NT2/D1 (cell line): ENCODE measurements around the gene PTGR1.
"Not testable (repeated sequence)": the region's sequence is repeated elsewhere in the genome, so short reads cannot be mapped to it uniquely, and the experiment has no call there.

Experiments used
- DNase-seq: peaks from one replicate; pipeline ENCODE4 v3.0.0-alpha.2; 2011; ENCODE audit warnings: low read depth, low spot score
- H3K27me3 ChIP-seq: 2 replicates; pipeline ENCODE4 v1.6.0; 2011; ENCODE audit warnings: mild to moderate bottlenecking; ENCODE audit not compliant: insufficient read length, insufficient read depth
- H3K36me3 ChIP-seq: 2 replicates; pipeline ENCODE4 v1.6.1; 2011; ENCODE audit warnings: mild to moderate bottlenecking, low read length, mixed read lengths; ENCODE audit not compliant: insufficient read depth, insufficient read length
- H3K4me1 ChIP-seq: 2 replicates; pipeline ENCODE4 v1.5.1; 2011; ENCODE audit not compliant: insufficient read depth, insufficient read length
- H3K4me3 ChIP-seq: 2 replicates; pipeline ENCODE4 v1.5.1; 2011; ENCODE audit warnings: low read depth; ENCODE audit not compliant: insufficient read length
- H3K9ac ChIP-seq: 2 replicates; pipeline ENCODE4 v1.6.0; 2011; ENCODE audit warnings: low read depth; ENCODE audit not compliant: insufficient read length
- H3K9me3 ChIP-seq: 2 replicates; pipeline ENCODE4 v1.5.1; 2011; ENCODE audit warnings: mild to moderate bottlenecking, low read length; ENCODE audit not compliant: insufficient read depth
- SUZ12 ChIP-seq: IDR thresholded peaks from 2 replicates; pipeline ENCODE4 v1.6.1; 2011; ENCODE audit not compliant: insufficient read length, insufficient read depth; ENCODE audit errors: extremely low read depth
- YY1 ChIP-seq: IDR thresholded peaks from 2 replicates; pipeline ENCODE4 v1.6.1; 2011; ENCODE audit not compliant: insufficient read length, insufficient read depth
- ZNF274 ChIP-seq: IDR thresholded peaks from 2 replicates; pipeline ENCODE4 v1.6.1; 2011; ENCODE audit warnings: mild to moderate bottlenecking, low read depth, low read length

PTGR1 gene

DNA sequence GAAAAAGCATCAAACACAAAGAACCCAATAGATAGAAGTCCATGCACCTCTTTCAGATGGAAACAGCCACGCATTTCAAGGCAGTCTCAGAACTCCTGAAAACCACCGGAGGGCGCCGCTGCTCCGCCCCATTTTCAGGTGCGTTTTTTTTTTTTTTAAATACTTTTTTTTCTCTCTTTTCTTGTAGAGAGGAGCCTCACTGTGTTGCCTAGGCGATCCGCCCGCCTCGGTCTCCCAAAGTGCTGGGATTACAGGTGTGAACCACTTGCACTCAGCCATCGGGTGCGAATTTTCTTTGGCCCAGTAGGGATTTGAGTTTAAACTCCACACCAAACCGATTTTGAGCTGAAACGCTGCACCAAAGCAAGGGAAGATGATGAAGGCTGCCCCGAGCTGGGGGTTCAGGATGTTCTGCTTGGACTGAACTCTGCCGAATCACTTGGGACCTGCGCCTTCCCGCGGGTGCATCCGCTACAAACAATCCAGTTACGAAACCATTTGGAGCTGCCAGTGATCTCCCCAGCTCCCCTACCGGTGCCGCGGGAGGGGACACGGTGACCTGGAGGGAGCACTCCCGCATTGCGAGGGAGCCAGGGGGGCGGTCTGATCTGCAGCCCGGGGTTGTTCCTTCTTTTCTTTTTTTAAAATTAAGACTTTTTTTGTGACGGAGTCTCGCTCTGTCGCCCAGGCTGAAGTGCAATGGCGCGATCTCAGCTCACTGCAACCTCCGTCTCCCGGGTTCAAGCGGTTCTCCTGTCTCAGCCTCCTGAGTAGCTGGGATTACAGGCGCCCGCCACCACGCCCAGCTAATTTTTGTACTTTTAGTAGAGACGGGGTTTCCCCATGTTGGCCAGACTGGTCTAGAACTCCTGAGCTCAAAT, 1.4 kb downstream of the PTGR1 start:
- Histone ChIP-seq H3K27me3 (no peaks in the 10 kb centered on the region), H3K9ac (peak overlapping the region; percentile 87), H3K9me3 (no peaks in the 10 kb centered on the region), H3K4me1 (no peaks in the 10 kb centered on the region), H3K4me3 (peak overlapping the region; percentile 74), H3K36me3 (peaks cover 38% of the 10 kb centered on the region)
- peak; percentile 85 for DNase-seq
- TF ChIP-seq ZNF274 (no peak), YY1 (no peak), SUZ12 (no peak)

DNA sequence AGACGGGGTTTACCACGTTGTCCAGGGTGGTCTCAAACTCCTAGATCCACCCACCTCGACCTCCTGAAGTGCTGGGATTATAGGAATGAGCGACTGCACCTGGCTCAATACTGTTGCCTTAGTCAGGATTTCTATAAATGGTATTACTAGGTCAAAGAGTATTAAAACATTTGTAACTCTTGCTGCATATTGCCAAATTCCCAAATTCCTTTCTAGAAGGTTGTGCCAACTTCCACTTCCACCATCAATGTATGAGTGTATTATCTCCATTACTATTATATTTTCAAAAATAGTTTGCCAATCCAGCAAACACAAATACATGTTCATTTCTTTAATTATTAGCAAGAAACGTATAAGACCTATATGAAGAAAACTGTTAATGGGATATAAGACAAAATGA, 10.6 kb downstream of the PTGR1 start:
- no peak for TF ChIP-seq YY1
- TF ChIP-seq SUZ12: no peak
- no peak for TF ChIP-seq ZNF274
- Histone ChIP-seq H3K4me3 (no peak overlapping the region), H3K27me3 (no peaks in the 10 kb centered on the region), H3K4me1 (no peaks in the 10 kb centered on the region), H3K9me3 (no peaks in the 10 kb centered on the region), H3K36me3 (peaks cover 83% of the 10 kb centered on the region), H3K9ac (no peak overlapping the region)
- DNase-seq: no peak

GRCh38 chr9:111586378-111586777, 13.1 kb downstream of the PTGR1 start:
- H3K4me3 ChIP-seq: no peak overlapping the region
- H3K9me3 ChIP-seq: no peaks in the 10 kb centered on the region
- H3K27me3 ChIP-seq: no peaks in the 10 kb centered on the region
- peaks cover 80% of the 10 kb centered on the region for H3K36me3 ChIP-seq
- H3K9ac ChIP-seq: no peak overlapping the region
- DNase-seq: no peak
- no peaks in the 10 kb centered on the region for H3K4me1 ChIP-seq
- TF ChIP-seq YY1 (no peak), SUZ12 (no peak), ZNF274 (no peak)

- Histone ChIP-seq H3K4me1 (no peaks in the 10 kb centered on the region), H3K4me3 (no peak overlapping the region), H3K9me3 (no peaks in the 10 kb centered on the region), H3K9ac (no peak overlapping the region), H3K27me3 (no peaks in the 10 kb centered on the region), H3K36me3 (peaks cover 82% of the 10 kb centered on the region)
- TF ChIP-seq SUZ12: no peak
- no peak for TF ChIP-seq YY1
- TF ChIP-seq ZNF274: no peak
- no peak for DNase-seq
These were observed 16.6 kb downstream of the PTGR1 start for GRCh38 chr9:111582888-111583287.

DNA sequence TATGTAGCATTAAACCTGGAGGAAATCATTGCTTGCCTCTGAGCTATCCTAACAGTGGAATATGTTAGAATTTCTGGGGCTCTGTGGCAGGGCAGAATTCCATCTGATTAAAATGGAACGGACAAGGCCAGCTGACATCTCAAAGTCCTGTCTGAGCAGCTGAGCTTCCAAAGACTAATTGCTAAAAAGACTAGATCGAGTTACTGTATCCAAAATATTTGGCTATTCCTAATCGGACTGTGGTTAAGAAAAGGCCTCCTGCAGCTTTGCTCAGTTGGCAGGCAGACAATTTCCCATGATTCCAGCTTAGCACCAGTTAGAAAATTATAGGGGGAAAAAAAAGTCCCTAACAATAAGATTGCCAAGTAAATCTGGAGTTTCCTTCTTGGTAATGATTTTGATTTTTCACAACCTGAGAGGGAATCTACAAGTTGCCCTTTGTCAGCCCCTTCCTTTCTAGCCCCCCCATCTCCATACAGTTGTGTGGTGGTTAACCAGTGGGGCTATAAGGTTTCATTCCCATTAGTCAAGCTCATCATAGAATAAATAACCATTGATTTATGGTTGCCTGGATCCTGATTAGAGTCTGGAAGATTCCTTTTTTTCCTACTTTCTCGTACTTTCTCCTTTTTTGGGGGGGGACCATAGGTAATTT, 26.4 kb downstream of the PTGR1 start:
- Histone ChIP-seq H3K9ac (no peak overlapping the region), H3K4me1 (no peaks in the 10 kb centered on the region), H3K27me3 (no peaks in the 10 kb centered on the region), H3K36me3 (peaks cover 91% of the 10 kb centered on the region), H3K4me3 (no peak overlapping the region), H3K9me3 (peaks cover 22% of the 10 kb centered on the region)
- no peak for TF ChIP-seq SUZ12
- no peak for TF ChIP-seq ZNF274
- no peak for DNase-seq

DNA sequence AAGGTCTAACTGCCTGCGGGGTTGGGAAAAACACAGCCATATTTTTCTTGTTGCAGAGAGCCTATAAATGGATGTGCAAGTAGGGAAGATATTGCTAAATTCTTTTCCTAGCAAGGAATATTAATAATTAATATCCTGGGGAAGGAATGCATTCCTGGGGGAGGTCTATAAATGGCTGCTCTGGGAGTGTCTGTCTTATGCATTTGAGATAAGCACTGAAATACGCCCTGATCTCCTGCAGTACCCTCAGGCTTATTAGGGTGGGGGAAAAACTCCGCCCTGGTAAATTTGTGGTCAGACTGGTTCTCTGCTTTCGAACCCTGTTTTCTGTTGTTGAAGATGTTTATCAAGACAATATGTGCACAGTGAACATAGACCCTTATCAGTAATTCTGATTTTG, 31.3 kb downstream of the PTGR1 start:
- H3K27me3 ChIP-seq, H3K4me1 ChIP-seq, DNase-seq, H3K9ac ChIP-seq, H3K4me3 ChIP-seq: not testable (repeated sequence)
- Histone ChIP-seq H3K36me3 (peaks cover 89% of the 10 kb centered on the region), H3K9me3 (peaks cover 24% of the 10 kb centered on the region)

- H3K9ac ChIP-seq: no peak overlapping the region
- no peaks in the 10 kb centered on the region for H3K27me3 ChIP-seq
- no peak for DNase-seq
- peaks cover 24% of the 10 kb centered on the region for H3K9me3 ChIP-seq
- TF ChIP-seq SUZ12 (no peak), ZNF274 (no peak), YY1 (no peak)
- no peaks in the 10 kb centered on the region for H3K4me1 ChIP-seq
- peaks cover 85% of the 10 kb centered on the region for H3K36me3 ChIP-seq
- no peak overlapping the region for H3K4me3 ChIP-seq
These were observed 33.2 kb downstream of the PTGR1 start for GRCh38 chr9:111566234-111566633.
